ENCODE measurements around the gene NDUFB8.
A peak's percentile ranks its signal among the peaks of the same experiment; 100 is the strongest.

The NDUFB8 gene

GRCh38 chr10:100505164-100505563 is 24.5 kb downstream of the NDUFB8 start:
- no peak for DNase-seq

- DNase-seq = no peak
These were observed 25.6 kb downstream of the NDUFB8 start for GRCh38 chr10:100504096-100504495.

GRCh38 chr10:100502926-100503494 is 26.7 kb downstream of the NDUFB8 start:
- no peak for DNase-seq

GRCh38 chr10:100501423-100501822 is 28.2 kb downstream of the NDUFB8 start:
- no peak for DNase-seq

- no peak for DNase-seq
These were observed 31.6 kb downstream of the NDUFB8 start for GRCh38 chr10:100498059-100498458.

- no peak for DNase-seq
These were observed 33.1 kb downstream of the NDUFB8 start for GRCh38 chr10:100496567-100496966.

- DNase-seq = no peak
These were observed 39.1 kb downstream of the NDUFB8 start for GRCh38 chr10:100490531-100490930.

GRCh38 chr10:100489396-100489795 is 40.3 kb downstream of the NDUFB8 start:
- no peak for DNase-seq

- DNase-seq = no peak
These were observed 42.1 kb downstream of the NDUFB8 start for GRCh38 chr10:100487529-100487928.

- no peak for DNase-seq
These were observed 43.7 kb downstream of the NDUFB8 start for GRCh38 chr10:100485801-100486495.

GRCh38 chr10:100485366-100485765 is 44.3 kb downstream of the NDUFB8 start:
- no peak for DNase-seq

- no peak for DNase-seq
These were observed 45.6 kb downstream of the NDUFB8 start for GRCh38 chr10:100483876-100484666.

- no peak for DNase-seq
These were observed 46.9 kb downstream of the NDUFB8 start for GRCh38 chr10:100482834-100483185.

- DNase-seq = peak; percentile 34
These were observed 47.4 kb downstream of the NDUFB8 start for GRCh38 chr10:100482181-100482833.

GRCh38 chr10:100481462-100482081 is 48.1 kb downstream of the NDUFB8 start:
- peak; percentile 60 for DNase-seq

GRCh38 chr10:100480002-100480401 is 49.7 kb downstream of the NDUFB8 start:
- no peak for DNase-seq

- no peak for DNase-seq
These were observed 50.6 kb downstream of the NDUFB8 start for GRCh38 chr10:100479037-100479436.

GRCh38 chr10:100477970-100478369 is 51.7 kb downstream of the NDUFB8 start:
- no peak for DNase-seq

Data from SHP77 treated with DMSO at 0.1 percent for 48 hours (cell line).